ENCODE data around the gene ANKRD27.
"Not testable (repeated sequence)": the region's sequence is repeated elsewhere in the genome, so short reads cannot be mapped to it uniquely, and the experiment has no call there.

Gene ANKRD27

GRCh38 chr19:32674931-32675719 is at the start of gene ANKRD27:
TSS of gene ANKRD27 (minus strand) at chr19:32675180. CDS start at chr19:32659015, 16,165 bp downstream.
- DNase-seq (ENCODE audit: low read depth, low spot score): peak; percentile 71
- TF ChIP-seq CTCF (IDR thresholded peaks at IDR 0.05; ENCODE audit: insufficient read depth, low read length, missing control alignments): no peak
- POLR2A ChIA-PET: interaction anchor here (0.6 to 0.9 kb wide), 2 partner anchors 16 to 416 kb away, joined by 3 read pairs; partner anchors contain the start of gene NUDT19
- H3K4me3 ChIP-seq (ENCODE audit: low read depth, low read length): peak within 1 kb of the TSS; percentile 95
- CTCF ChIA-PET: interaction anchor here (1.0 kb wide), 1 partner anchor 75 kb away, joined by 4 read pairs; no protein-coding TSS in a partner anchor

GRCh38 chr19:32720936-32721250 is 45.9 kb upstream of the ANKRD27 start:
- CTCF ChIA-PET: no interaction called here
- POLR2A ChIA-PET: no interaction called here

GRCh38 chr19:32720216-32720935 is 45.4 kb upstream of the ANKRD27 start:
- CTCF ChIA-PET: no interaction called here

More at GRCh38 chr19:32720936-32721250, 45.9 kb upstream of the ANKRD27 start:
- DNase-seq (ENCODE audit: low read depth, low spot score): no peak
- TF ChIP-seq CTCF (IDR thresholded peaks at IDR 0.05; ENCODE audit: insufficient read depth, low read length, missing control alignments): no peak
- no peak overlapping the region for H3K4me3 ChIP-seq (ENCODE audit: low read depth, low read length)

GRCh38 chr19:32719611-32720059 is 44.7 kb upstream of the ANKRD27 start, which contains the start of gene TDRD12:
TSS of gene TDRD12 (plus strand) at chr19:32719767. CDS start at chr19:32720073, 306 bp downstream.
- no peak within 1 kb of the TSS for H3K4me3 ChIP-seq (ENCODE audit: low read depth, low read length)
- ChIA-PET POLR2A (no interaction called here), CTCF (no interaction called here)
- no peak for DNase-seq (ENCODE audit: low read depth, low spot score)
- TF ChIP-seq CTCF (IDR thresholded peaks at IDR 0.05; ENCODE audit: insufficient read depth, low read length, missing control alignments): no peak

More at GRCh38 chr19:32720216-32720935, 45.4 kb upstream of the ANKRD27 start:
- no peak for TF ChIP-seq CTCF (IDR thresholded peaks at IDR 0.05; ENCODE audit: insufficient read depth, low read length, missing control alignments)
- H3K4me3 ChIP-seq (ENCODE audit: low read depth, low read length): no peak overlapping the region
- POLR2A ChIA-PET: no interaction called here
- no peak for DNase-seq (ENCODE audit: low read depth, low spot score)

GRCh38 chr19:32718286-32718685 is 43.3 kb upstream of the ANKRD27 start:
- POLR2A ChIA-PET: no interaction called here
- DNase-seq (ENCODE audit: low read depth, low spot score): no peak
- H3K4me3 ChIP-seq (ENCODE audit: low read depth, low read length): no peak overlapping the region
- CTCF ChIA-PET: no interaction called here
- TF ChIP-seq CTCF (IDR thresholded peaks at IDR 0.05; ENCODE audit: insufficient read depth, low read length, missing control alignments): no peak

- POLR2A ChIA-PET: no interaction called here
- TF ChIP-seq CTCF (IDR thresholded peaks at IDR 0.05; ENCODE audit: insufficient read depth, low read length, missing control alignments): no peak
- no peak for DNase-seq (ENCODE audit: low read depth, low spot score)
- H3K4me3 ChIP-seq (ENCODE audit: low read depth, low read length): no peak overlapping the region
- CTCF ChIA-PET: no interaction called here
Measured at GRCh38 chr19:32717496-32717895, 42.5 kb upstream of the ANKRD27 start.

- POLR2A ChIA-PET; H3K4me3 ChIP-seq (ENCODE audit: low read depth, low read length); CTCF ChIA-PET; DNase-seq (ENCODE audit: low read depth, low spot score): not testable (repeated sequence)
Measured at GRCh38 chr19:32716203-32716602, 41.2 kb upstream of the ANKRD27 start.

All from AG04449 (cell line).